Right renal cortex interstitium (tissue), 3 donors: ENCODE results near the gene JAG1. TPM values are rescaled to one million over a fixed set of nuclear protein-coding genes. Genes with fewer than 3 reads are reported as not detected.

Experiments
- DNase-seq, 3 donors: peaks; one replicate each; pipeline ENCODE4 v3.0.0-alpha.2; 2013; ENCODE audit warnings: low read depth in 3 of 3, low spot score in 2 of 3
- polyA plus RNA-seq, 3 donors: library from polyadenylated mRNA; unstranded; fragments of 120-200 nt; gene quantifications; one replicate each; pipeline ENCODE4 v1.2.1, GENCODE V29; 2013; ENCODE audit not compliant: insufficient read length in 3 of 3

JAG1 gene
- polyA plus RNA-seq, 3 donors: 152 to 163 (median 156) TPM

- DNase-seq: no peak
Observed at GRCh38 chr20:10669843-10670446, 3.9 kb downstream of the JAG1 start.

DNA sequence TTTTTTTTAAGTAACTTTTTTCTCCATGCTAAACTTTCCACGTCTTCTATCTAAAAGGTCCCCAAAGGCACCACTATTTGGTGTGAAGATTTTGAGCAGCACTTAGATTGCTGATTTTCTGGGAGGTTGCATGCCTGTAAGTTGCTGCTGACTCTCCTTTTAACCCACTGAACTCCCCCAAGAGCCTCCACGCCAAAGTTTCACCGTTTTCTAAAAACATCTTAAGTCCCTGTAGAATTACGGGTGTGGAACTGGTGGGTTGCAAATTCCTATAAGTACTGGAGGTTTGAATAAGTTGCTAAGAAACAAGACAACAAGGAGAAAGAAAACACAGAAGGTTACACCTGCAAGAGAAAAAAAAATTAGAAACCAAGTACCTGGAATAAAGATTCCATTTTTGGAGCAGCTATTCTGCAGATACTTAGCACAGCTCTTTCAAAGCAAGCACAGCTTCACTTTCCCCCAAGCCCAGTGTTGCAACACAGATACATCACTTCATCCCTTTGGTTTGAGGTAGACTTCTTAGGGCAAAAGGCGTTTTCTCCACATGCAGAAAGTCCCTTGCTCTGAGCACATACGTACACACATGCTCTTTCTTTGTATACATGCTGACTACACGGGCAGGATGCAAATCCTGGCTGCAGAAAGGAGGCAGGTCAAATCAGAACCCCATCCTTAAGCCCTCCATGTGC lies 5.0 kb downstream of the JAG1 start:
- DNase-seq: no peak

DNA sequence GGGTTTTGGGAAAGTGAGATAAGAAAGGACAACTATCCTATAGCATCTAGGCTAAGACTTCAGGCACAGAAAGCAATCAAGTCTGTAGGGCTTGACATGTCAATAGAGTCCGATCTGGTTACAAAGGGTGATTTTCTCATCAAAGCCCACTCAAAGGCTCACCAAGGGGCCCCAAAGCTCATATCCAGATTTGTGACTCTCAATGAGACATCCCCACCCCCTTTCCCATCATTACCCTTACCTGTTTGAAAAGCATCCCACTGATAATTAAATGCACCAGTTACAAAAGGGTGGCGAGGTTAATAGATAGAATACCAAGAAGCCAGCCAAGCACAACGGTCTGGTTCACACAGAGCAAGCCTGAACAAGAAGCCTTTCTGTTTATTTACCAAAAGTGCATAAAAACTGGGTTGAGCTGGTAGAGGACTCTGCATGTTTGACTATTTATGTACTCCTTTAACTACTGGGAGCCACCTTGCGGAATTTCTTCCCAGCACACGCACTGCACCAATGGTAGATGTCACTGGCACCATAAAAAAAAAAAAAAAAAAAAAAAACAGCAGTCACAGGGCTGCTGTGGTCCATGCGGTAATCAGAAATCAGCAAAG lies 6.1 kb downstream of the JAG1 start:
- no peak for DNase-seq

DNA sequence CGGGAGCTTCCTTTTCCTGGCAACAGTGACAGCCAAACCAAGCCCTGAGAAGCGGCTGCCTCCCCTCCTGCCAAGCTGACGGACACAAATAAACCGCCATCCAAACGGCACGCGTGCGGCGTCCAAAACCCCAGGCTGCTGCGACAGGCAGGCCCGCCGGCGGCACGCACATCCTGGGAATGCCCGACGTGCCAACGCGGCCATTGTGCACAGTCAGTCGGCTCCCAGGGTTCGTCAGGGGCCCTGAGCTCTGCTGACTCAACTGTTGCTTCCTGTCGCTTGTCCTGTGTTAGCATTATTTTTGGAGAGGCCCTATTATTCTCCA lies 6.8 kb downstream of the JAG1 start:
- DNase-seq: no peak

DNA sequence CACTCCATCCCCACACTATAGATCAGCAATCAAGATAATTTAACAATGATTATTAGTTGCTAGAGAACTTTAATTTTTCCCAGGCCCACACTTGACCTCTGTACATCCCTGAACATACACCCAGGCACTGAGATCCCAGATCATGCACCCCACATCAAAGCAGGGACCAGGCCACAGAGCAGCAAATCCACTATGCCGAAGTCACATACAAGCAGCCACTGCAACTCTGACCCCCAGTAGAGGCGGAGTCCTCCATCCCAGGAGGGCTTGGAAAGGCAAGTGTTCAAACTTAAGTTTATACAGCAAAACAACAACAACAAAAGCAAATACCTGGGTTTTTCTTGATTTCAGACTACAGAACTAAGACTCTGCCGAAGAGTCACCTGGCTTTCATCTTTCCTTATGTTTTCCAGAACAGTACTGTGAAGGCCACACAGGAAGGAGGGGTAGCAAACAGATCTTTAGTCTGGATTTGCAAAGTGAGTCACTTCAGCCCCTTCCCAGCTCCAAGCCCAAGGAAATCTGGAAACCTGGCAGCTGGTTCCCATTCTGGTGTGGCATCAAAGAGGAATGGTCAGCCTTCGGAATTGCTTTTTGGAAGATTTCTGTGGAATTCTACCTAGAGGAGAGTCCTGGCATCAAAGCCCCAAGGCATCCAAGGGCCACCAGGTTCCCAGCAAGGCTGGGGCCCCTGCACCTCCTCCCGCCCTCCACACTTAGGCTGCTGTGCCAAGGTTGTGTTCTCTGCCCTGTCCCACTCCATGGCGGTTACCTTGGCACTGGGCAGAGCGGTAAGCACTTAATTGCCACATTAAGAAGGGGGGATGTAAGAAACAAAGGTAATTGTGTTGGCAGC lies 7.3 kb downstream of the JAG1 start:
- DNase-seq: no peak

DNA sequence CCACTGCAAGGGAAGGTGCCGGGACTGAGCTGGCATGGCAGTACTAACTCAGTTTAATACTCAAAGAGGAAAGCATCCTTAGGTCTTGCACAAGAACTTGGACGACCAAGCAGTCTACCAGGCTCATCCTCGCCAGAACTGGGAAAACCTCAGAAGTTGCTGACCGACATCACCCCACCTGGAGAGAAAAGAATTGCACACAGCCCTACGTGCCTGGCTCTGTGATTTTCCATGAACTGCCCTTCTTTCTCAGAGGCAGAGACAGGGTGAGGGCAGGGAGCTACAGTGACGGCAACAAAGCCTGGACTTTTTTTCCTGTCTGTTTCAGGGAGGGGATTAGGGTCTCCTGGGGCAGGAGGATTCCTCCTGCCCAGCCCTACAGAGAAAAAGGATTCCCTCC lies 8.0 kb downstream of the JAG1 start:
- DNase-seq: no peak

- no peak for DNase-seq
Observed at GRCh38 chr20:10665027-10665561, 8.7 kb downstream of the JAG1 start.

GRCh38 chr20:10663756-10664155 lies 10.0 kb downstream of the JAG1 start:
- no peak for DNase-seq

DNA sequence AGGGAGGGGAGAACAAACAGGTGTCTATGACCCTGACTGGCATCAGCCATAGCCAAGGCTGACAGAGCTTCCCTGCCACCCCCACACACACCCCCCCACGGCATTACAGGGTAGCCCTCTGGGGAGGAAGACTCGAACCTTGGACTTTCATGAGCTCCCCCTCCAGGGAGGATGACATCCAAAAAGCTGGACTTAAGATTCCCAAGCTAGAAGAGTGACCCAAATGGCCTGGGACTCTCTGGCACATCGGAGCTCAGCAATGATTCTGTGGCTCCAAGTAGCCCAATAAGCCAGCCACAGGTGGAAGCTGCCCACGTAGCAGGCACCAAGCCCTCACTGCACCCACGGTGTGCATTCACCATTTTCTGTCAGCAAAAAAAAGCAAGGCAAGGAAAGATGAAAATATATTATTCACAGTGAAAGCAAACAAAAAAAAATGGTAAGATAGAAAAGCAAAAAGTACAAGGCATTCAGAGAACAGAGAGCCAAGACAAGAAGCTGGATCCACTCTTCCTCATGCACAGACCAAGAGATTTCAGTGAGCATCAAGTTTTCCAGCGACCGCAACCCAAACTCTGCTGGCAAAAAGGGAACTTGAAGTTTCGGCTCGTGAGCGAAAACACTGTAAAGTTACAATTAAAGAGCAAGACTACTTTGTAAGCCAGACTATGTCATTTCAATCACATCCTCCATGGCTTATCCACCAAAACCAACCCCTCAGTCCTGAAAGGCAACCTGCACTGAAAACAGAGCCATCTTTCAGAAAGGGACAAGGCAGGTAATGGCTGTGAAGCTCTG lies 10.9 kb downstream of the JAG1 start:
- no peak for DNase-seq

GRCh38 chr20:10662151-10662550 lies 11.6 kb downstream of the JAG1 start:
- DNase-seq: no peak

DNA sequence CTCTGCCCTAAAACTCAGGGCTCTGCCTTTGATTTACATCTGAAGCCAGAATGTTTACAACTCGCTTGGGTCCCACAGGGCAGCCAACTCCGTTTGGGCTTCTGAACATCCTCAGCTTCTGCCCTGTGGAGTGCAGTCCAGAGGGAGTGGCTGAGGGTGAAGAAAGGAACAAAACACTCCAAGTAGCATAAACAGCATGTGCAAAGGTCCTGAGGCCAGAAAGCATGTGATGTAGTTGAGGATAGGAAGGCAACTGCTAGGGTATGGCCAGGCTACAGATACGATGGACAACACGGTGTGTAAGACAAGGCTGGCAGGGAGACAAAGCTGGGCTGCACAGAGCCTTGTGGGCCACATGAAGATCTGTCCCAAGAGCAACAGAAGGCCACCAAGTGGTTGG lies 12.5 kb downstream of the JAG1 start:
- DNase-seq: no peak

DNA sequence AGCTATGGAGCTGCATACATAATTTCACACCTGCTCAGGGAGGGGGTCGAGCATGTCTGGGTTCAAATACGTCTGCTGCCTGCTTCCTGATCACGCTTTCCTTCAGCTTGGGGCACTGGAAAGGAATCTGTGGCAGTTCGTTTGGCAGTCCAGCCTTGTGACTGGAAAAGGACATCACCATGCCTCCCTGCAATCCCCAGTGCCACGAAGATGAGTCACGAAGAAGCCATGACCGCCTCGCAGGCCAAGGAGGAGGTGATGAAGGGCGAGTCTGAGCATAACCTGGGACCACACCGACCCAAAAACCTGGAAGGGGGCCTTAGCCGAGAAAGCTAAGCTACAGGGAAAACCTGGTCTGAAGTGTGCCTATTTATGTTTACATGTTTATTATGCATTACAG lies 13.1 kb downstream of the JAG1 start:
- no peak for DNase-seq

GRCh38 chr20:10659651-10660601 lies 13.9 kb downstream of the JAG1 start:
- DNase-seq: no peak

- no peak for DNase-seq
Observed at GRCh38 chr20:10658876-10659632, 14.7 kb downstream of the JAG1 start.

GRCh38 chr20:10658051-10658823 lies 15.6 kb downstream of the JAG1 start:
- no peak for DNase-seq

DNA sequence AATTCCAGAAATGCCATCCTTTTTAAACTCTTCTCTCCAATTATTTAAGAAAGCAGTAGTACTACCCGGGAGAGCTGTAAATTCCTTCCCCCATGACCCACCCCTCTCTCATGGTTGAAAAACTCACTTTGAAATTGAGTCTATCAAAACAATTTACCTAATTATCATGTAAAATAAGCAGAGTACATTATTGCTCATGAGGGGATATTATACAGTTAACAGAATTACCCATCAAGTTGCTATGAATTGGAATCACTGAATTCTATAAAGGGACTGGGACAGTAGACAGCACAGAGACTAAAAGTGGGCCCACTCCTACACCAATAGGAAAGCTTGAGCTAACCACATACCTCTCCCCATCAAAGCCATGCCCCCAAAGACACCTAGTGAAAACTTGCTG lies 16.3 kb downstream of the JAG1 start:
- no peak for DNase-seq

GRCh38 chr20:10655720-10656669 lies 17.8 kb downstream of the JAG1 start:
- DNase-seq: no peak
